Measurements from ENCODE around the gene SLC35C1. TPM values are rescaled to one million over a fixed set of nuclear protein-coding genes. Genes with fewer than 3 reads are reported as not detected.

SLC35C1 gene
- total and polyA plus RNA-seq, 2 of the 13 experiments (the other 11 are each of a cell fraction or from before 2014, with no cell fraction given): 2.9 to 7.0 TPM

- TF ChIP-seq HINFP (CRISPR knock-in tag; IDR thresholded peaks at IDR 0.05; ENCODE audit: low read depth) (no peak), ZNF33B (CRISPR knock-in tag; IDR thresholded peaks at IDR 0.05) (0 out of 2 replicates have a peak, but pooled peaks have one; percentile 21), IRF1 (CRISPR knock-in tag; IDR thresholded peaks at IDR 0.05; ENCODE audit: low read depth) (no peak), ZNF333 (CRISPR knock-in tag; IDR thresholded peaks at IDR 0.05; ENCODE audit: borderline replicate concordance) (0 out of 2 replicates have a peak, but pooled peaks have one; percentile 45), ATF1 (CRISPR knock-in tag; IDR thresholded peaks at IDR 0.05) (no peak), ZNF30 (CRISPR knock-in tag; IDR thresholded peaks at IDR 0.05) (0 out of 2 replicates have a peak, but pooled peaks have one; percentile 48), CCDC6 (CRISPR knock-in tag; IDR thresholded peaks at IDR 0.05) (0 out of 2 replicates have a peak, but pooled peaks have one; percentile 19), ZNF136 (CRISPR knock-in tag; IDR thresholded peaks at IDR 0.05; ENCODE audit: low read depth) (0 out of 2 replicates have a peak, but pooled peaks have one; percentile 60), SNAPC2 (CRISPR knock-in tag; IDR thresholded peaks at IDR 0.05) (no peak), CREM (IDR thresholded peaks at IDR 0.05) (no peak), CREM (CRISPR knock-in tag; IDR thresholded peaks at IDR 0.05) (no peak), ELF1 (CRISPR knock-in tag; IDR thresholded peaks at IDR 0.05) (peak; percentile 39; the same call in 1 of the 2 replicates), ZBED4 (CRISPR knock-in tag; IDR thresholded peaks at IDR 0.05; ENCODE audit: borderline replicate concordance) (peak; percentile 10; the same call in 1 of the 2 replicates)
- TF ChIP-seq, protein P1, sequence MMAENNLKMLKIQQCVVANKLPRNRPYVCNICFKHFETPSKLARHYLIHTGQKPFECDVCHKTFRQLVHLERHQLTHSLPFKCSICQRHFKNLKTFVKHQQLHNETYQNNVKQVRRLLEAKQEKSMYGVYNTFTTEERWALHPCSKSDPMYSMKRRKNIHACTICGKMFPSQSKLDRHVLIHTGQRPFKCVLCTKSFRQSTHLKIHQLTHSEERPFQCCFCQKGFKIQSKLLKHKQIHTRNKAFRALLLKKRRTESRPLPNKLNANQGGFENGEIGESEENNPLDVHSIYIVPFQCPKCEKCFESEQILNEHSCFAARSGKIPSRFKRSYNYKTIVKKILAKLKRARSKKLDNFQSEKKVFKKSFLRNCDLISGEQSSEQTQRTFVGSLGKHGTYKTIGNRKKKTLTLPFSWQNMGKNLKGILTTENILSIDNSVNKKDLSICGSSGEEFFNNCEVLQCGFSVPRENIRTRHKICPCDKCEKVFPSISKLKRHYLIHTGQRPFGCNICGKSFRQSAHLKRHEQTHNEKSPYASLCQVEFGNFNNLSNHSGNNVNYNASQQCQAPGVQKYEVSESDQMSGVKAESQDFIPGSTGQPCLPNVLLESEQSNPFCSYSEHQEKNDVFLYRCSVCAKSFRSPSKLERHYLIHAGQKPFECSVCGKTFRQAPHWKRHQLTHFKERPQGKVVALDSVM (CRISPR knock-in tag; IDR thresholded peaks at IDR 0.05): 0 out of 2 replicates have a peak, but pooled peaks have one; percentile 26
- TF ChIP-seq, protein P2, sequence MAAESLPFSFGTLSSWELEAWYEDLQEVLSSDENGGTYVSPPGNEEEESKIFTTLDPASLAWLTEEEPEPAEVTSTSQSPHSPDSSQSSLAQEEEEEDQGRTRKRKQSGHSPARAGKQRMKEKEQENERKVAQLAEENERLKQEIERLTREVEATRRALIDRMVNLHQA (CRISPR knock-in tag; IDR thresholded peaks at IDR 0.05): no peak
- TF ChIP-seq, protein P3, sequence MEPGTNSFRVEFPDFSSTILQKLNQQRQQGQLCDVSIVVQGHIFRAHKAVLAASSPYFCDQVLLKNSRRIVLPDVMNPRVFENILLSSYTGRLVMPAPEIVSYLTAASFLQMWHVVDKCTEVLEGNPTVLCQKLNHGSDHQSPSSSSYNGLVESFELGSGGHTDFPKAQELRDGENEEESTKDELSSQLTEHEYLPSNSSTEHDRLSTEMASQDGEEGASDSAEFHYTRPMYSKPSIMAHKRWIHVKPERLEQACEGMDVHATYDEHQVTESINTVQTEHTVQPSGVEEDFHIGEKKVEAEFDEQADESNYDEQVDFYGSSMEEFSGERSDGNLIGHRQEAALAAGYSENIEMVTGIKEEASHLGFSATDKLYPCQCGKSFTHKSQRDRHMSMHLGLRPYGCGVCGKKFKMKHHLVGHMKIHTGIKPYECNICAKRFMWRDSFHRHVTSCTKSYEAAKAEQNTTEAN (CRISPR knock-in tag; conservative IDR thresholded peaks at IDR 0.05): no peak
These were observed 783 bp upstream of the SLC35C1 start (continued) for GRCh38 chr11:45803971-45804760.

All from HepG2 (cell line).